HG02642 (cell line): ENCODE results near the gene NECAB2.

Experiments used
- ATAC-seq: cut with Tn5 transposase; IDR thresholded peaks from one replicate; pipeline ENCODE4 v1.9.1; 2021; ENCODE audit warnings: mild to moderate bottlenecking; ENCODE audit not compliant: unreplicated experiment, poor library complexity

NECAB2 gene

DNA sequence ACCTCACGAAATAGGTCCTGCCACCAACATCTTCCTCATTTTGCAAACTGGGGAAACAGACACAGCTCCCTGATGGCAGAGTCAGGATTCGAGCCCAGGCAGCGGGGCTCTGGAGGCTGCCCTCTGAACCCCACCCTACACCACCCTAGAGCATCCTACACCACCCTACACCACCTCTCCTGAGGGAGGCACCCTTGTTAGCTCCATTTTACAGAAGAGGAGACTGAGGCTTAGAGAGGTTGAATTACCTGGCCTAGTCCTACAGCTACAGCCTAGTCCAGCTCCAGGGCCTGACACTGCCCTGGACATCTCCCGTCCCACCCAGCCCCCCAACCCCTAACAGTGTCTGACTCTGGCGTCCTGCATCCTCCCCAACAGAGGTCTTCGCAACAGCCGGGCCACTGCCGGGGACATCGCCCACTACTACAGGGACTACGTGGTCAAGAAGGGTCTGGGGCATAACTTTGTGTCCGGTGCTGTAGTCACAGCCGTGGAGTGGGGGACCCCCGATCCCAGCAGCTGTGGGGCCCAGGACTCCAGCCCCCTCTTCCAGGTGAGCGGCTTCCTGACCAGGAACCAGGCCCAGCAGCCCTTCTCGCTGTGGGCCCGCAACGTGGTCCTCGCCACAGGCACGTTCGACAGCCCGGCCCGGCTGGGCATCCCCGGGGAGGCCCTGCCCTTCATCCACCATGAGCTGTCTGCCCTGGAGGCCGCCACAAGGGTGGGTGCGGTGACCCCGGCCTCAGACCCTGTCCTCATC lies 3.2 kb upstream of the NECAB2 start:
- no peak for ATAC-seq

DNA sequence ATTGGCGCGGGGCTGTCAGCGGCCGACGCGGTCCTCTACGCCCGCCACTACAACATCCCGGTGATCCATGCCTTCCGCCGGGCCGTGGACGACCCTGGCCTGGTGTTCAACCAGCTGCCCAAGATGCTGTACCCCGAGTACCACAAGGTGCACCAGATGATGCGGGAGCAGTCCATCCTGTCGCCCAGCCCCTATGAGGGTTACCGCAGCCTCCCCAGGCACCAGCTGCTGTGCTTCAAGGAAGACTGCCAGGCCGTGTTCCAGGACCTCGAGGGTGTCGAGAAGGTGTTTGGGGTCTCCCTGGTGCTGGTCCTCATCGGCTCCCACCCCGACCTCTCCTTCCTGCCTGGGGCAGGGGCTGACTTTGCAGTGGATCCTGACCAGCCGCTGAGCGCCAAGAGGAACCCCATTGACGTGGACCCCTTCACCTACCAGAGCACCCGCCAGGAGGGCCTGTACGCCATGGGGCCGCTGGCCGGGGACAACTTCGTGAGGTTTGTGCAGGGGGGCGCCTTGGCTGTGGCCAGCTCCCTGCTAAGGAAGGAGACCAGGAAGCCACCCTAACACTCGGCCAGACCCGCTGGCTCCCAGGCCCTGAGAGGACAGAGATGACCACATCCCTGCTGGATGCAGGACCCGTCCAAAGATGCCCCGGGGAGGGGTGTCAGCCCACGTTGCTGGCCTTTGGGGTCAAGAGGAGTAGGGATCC lies 2.4 kb upstream of the NECAB2 start:
- ATAC-seq, result no peak

DNA sequence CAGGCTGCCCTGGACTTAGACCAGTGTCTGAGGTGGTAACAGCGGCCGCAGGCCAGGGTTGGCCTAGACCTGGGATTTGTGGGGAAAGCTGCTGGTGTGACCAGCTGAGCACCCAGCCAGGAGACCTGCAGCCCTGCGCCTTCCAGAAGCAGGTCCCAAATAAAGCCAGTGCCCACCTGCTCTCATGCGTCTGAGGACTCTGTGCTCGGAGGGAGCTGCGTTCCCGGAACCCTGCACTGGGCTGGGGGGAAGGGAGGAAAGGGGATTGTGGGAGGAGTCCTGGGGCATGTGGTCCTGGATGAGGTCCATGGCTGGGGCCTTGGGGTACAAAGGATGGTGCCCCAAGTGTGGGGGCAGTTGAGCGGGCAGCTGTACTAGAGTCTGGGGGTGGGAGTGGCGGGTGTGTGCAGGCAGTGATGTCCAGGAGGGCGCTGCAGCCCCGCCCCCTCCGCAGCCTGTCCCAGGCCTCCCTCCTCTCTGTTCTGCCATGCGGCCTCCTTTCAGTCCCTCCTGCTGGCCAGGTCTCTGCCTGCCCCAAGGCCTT lies 1.8 kb upstream of the NECAB2 start:
- no peak for ATAC-seq

DNA sequence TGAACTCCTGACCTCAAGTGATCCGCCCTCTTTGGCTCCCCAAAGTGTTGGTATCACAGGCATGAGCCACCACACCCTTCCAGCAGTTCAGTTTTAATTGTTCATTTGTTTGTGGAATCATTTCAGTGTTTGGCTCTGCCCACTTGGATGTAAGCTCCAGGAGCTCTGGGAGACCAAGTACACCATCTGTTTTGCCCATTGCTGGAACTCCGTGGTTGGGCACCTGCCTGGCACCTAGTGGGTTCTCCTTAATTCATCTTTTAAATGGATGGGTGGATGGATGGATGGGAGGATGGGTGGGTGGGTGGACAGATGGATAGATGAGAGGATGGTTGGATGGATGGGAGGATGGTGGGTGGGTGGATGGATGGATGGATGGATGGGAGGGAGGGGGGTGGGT lies 953 bp upstream of the NECAB2 start:
- no peak for ATAC-seq

DNA sequence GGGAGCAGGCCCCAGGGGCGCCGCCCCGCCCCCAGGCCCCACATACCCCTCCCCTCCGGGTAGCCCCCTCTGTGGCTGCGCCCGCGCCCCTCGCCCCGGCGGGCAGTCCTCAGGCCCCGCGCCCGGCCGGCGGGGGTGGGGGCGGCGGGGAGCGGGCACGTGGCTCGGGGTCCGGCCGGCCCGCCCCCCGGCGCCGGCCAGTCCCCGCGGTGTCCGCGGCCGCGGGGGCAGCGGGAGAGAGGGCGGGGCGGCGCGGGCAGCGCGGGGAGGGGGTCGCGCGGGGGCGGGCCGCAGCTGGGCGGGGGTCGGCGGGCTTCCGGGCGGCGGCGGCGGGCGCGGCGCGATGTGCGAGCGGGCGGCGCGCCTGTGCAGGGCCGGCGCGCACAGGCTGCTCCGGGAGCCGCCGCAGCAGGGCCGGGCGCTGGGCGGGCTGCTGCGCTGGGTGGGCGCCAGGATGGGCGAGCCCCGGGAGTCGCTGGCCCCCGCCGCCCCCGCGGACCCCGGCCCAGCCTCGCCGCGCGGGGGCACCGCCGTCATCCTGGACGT lies 335 bp downstream of the NECAB2 start:
- no peak for ATAC-seq

DNA sequence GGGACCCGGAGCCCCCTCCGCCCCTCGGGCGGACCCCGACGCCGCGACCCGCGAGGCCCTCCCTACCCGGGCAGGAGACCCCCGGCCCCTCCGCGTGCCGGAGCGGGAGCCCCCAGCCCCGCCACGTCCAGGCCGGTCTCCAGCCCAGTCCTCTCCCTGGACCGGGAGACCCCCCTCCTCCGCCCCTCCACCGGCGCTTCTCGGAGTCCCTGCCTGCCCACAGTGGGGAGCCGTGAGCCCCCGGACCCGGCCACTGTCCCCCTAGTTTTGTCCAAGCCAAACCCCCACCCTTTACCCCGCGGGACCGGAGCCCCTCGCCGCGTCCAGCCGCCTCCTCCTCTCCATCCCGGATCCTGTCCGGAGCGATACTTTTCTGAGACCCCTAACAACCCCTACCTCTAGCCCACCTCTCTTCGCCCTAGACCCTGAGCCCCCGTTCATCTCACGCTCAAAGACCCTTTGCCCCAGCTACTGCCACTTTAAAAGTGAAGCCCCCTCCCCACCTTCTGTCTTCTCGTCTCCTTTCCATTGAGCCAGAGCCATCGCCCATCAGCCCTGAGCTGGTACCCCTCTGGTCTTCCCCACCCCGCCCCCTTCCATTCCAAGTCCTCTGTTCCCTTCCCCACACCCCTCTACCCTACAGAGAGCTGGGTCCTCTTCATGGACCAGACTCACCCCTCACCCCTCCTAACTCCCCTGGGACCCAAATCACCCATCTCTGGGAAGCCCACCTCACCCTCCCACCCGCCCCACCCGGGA lies 1.0 kb downstream of the NECAB2 start:
- ATAC-seq, result no peak

DNA sequence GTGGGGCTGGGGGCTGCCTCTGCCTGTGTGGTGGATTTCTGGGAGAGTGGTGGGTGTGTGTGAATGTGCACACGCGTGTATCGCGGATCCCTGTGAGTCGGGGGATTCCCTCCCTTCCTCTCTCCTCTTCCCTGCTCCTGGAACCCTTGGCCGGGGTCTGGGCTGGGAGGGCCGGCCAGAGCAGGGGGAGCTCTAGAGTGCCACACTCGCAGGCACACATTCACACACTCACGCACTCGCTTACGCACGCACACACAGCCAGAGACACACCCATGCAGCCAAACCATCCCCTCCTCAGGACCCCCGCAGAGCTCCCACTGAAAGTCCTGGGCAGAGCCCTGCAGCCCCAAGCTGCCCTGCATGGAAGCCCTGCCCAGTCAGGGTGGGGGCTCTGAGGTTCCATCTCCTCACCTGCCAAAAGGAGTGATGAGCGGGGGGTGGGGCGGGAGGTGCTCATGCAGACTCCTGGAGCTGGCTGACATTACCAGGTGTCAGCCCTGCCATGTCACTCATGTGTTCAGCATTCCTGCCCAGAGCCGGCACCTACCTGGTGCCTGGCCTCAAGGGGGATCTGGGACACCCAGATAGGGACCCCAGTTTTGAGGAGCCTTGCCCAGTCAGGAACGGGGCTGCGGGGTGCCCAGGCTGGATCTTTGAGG lies 1.9 kb downstream of the NECAB2 start:
- no peak for ATAC-seq

DNA sequence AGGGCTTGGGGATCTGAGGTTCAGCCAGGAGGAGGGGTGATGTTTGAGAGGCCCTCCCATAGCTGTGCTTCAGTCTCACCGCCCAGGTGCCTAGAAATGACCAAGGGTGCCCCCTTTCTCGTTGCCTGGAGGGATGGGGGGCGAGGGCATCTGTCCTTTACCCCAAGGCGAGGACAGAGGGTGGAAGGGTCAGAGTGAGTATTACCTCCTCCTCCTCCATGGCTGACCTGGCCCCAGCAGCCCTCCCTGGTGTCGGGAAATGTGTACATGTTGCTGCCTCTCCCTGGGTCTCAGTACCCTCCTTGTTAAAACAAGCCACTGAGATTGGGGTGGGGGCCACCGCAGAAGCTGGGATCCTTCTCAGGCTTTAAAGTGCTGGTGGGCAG lies 2.4 kb downstream of the NECAB2 start:
- no peak for ATAC-seq

DNA sequence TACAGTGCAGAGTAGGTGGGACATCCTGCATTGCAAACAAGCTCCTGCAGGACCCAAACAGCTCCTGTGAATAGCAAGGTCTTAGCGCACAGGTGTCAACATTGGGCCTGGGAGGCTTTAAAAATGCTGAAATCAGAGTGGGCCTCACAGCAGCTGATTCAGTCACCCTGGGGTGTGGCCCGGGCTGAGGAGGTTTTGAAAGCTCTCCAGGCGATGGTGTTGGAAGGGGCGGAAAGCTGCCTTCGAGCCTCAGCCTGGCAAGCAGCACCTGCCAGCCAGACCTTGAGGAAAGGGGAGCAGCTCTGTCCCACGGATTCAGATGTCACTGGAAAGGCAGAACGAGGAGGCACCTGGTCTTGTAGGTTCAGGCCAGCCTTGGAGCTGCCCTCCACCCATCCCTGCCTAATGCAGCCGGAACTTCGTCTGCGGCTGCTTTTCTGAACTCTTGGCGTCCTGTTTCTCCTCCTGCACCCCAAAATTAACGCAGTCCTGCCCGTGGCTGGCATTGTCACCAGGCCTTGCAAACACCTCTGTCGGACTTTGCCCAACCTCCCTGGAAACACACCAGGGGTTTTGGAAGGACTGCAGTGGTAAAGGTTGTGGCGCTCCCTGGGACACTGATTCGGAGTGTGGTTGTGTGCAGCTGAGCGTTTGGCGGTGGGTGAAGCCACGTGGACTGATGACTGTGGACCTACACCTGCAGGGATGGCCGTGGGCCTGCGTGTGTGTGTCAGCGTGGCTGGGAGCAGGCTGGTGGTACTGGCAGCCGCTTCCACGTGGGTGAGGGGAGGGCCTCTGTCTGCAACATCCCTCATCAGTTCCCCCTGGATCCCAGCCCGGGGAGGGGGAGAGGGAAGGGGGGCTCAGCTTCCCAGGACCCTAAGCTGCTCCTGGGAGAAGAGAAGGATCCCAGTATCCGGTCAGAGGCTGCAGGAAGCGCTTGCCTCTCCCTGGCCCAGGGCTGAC lies 3.4 kb downstream of the NECAB2 start:
- ATAC-seq, result no peak

DNA sequence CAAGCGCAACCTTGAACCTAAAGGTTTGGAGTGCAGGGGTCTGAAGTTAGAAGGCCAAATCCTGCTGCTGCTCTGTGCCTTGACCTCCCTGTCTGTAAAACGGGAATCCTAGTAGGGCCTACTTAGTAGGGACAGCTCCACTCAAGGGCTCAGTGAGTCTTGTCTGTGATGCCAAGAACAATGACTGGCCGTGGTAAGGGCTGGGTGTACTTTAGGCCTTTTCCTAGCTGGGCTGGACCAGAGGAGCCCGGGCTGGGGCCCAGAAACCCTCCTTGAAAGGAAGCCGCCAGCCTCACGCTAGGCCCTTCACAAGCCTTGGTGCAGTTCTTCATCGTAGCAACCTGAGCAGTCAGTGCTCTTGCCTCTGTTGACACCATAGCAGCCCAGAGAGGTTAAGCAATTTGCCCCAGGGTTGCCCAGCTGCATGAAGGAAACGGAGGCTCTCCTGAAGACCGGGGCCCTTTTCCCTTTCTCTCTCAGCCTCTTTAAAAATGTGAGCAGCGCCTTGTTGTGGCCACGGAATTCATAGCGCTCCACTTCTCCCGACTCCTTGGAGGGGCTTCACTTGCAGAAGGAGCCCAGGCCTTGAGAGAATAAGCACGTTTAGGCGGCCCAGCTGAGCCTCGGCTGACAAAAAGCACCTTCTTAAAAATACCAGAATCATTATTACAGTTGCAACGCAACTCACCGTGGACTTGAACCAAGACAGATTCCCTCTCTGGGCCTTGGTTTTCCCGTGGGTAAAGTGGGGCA lies 4.4 kb downstream of the NECAB2 start:
- ATAC-seq, result no peak

DNA sequence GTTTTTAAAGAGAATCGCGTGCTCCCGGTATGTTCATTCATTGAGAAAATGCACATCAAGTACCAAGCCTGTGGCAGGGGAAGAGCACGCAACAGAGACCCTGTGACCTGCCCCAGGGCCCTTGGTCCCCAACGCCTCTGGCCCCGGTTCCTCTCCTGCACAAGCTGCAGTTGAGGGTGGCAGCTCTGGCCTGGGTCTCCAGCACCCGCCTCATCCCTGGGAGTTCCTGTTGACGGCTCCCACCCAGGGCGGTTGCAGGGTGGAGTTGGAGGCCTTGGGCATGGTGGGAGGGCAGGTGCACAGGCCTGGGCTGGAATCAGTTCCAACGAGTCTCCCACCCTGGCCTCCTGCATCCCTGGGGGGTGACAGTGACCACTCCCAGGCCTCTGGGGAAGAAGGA lies 5.0 kb downstream of the NECAB2 start:
- no peak for ATAC-seq

DNA sequence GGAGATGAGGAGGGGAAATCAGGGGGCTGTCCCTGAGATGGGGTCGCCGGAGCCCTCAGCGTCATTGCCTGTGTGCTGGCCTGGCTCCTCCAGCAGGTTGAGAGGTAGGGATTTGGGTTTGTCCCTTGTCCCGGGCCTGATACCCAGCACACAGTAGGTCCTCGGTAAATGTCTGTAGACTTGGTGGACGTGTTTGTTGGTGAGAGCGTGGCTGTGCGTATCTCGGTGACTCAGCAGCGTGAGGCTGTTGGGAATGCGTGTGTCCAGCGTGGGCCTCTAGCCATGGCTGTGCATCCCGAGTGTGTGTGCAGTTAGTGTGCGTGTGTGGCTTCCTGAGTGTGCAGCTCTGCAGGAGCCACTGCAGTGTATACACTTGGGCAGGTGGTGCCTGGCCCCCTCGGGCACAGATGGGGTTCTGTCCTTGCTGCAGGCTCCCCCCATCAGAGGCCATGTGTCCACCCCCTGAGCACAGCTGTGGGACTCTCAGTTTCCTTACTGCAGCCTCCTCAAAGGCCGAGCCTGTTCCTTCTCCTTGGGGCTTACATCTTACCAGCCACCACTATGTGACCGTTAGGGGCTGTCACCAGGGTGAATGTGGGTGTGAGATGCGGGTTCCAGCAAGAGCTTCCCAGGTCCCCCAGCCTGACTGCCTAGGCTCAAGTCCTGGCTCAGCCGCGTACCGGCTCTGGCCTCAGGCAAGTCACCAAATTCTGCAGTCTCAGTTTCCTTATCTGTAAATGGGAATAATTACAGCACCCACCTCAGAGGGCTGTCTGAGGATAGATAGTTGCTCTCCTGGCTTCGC lies 5.7 kb downstream of the NECAB2 start:
- ATAC-seq, result no peak

DNA sequence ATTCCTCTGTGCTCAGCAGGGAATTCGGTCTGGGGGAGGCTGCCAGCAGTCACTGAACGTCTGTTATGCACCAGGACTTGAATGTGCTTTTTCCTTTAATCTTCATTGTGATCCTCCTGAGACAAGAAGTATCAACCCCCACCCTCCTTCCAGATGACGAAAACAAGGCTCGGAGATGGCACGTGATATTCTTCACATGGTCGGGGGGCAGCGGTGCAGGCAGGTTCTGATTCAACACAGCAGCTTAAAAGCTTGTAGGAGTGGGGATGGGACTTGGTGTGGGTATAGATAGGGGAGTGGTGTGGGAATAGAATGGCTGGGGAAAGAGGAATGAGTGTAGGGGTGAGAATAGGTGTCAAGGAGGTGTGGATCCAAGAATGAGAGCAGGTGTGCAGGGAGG lies 6.4 kb downstream of the NECAB2 start:
- ATAC-seq, result no peak

DNA sequence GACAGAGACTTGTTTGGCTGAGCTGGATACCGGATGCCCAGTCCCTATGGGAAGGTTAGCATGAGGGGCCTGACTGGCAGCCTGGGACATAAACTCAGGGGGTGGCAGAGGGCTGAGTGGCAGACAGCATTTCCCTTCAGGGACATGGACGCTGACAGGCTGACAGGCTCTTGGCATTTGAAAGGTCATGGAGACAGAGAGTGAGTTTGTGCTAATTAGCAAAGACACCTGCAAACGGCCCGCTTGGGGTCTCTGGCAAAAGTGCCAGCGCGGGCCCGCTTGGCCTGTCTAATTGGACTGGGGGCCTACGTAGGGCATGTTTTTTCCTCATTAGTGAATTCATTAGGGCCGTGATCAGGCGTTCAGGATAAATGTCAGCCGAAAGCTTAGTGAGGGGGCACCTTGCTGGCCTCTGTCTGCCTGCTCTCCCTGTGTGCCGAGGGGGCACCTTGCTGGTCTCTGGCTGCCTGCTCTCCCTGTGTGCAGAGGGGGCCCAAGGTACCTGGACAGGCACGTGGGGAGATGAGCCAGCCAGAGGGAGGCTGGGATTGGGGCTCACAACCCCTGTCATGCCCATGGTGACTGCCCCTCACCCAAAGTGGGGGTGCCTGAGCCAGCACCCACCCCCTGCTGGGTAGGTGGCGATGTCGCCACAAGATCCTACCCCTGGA lies 7.7 kb downstream of the NECAB2 start:
- ATAC-seq, result no peak

DNA sequence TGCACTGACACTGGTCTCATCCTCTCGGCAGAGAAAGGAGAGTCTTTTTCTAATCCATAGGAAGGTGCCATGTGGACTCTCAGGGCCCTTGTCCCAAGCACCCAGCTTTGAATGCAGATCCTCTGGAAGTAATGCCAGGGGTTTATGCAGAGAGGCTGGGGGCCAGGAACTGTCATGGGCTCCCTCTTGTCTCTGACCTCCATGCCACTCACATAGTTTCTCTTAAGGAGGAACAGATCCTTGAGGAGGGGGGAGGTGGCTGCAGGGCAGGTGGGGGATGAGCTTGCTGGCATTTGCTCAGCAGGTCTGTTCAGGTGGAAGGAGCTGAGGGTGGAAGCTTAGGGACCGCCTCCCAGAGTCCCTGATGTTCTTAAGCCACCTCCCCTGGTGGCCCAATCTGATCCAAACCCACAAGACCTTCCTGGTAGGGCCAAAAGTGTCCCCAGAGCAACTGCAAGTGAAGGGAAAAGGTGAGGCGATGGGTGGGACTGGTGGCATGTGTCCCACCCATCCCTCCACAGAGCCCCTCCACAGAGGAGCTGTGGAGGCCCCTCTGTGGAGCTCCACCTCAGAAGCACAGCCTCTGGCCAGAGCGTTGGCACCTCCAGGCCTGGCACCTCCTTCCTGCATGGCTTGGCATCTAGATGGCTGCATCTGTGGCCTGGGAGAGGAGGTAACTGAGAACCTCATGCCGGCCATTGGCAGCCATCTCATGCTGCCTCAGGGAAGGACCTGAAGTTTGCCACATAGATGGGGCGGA lies 9.2 kb downstream of the NECAB2 start:
- no peak for ATAC-seq

DNA sequence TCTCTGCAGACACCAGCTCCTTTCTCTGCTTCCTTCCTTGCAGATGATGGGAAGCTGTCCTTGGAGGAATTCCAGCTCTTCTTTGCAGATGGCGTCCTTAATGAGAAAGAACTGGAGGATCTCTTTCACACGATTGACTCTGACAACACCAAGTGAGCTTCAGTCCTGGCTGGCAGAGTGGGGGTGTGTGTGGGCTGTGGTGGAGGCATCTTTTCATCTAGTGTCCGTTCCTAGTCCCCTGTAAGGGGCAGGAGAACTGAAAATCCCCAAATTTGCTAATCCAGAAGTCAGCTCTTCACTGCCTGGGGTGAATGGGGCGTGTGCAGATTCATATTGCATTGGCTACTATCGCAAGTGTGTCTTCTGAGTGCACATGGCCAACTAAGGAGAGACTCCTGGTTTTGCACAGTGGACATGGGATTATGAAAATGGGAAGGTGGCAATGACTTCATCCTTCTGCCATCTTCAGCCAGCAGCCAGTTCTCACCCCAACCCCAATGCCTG lies 10.4 kb downstream of the NECAB2 start:
- ATAC-seq, result no peak
